Activated B cell treated with CpG ODN at 0.5 μM for 24 hours (primary cell): ENCODE results near the gene ANKRD33. TPM values are rescaled to one million over a fixed set of nuclear protein-coding genes. Genes with fewer than 3 reads are reported as not detected.

ENCODE experiments used
- ATAC-seq: fragments of 200-7000 bp; cut with Tn5 transposase; one replicate; pipeline ENCODE4 v1.10.0; 2021; ENCODE audit warnings: low read depth, mild to moderate bottlenecking, moderate library complexity
- CTCF ChIA-PET: fragments of 350-600 bp; sonication (Branson Sonifier 250); formaldehyde crosslinking; loops from one replicate; lab custom pipeline; 2021; ENCODE audit warnings: antibody characterized with exemption; lab: Charles Lee
- POLR2A ChIA-PET: fragments of 350-600 bp; sonication (Branson Sonifier 250); formaldehyde crosslinking; loops from one replicate; lab custom pipeline; 2021; ENCODE audit warnings: antibody characterized with exemption; lab: Charles Lee
- DNase-seq: peaks from one replicate; pipeline ENCODE4 v3.0.0; 2022
- H3K27ac Mint-ChIP-seq: one replicate; pipeline ENCODE4 v1.8.0; 2020; ENCODE audit warnings: mixed read lengths
- H3K27me3 Mint-ChIP-seq: one replicate; pipeline ENCODE4 v1.8.0; 2021; ENCODE audit warnings: mixed read lengths
- H3K36me3 Mint-ChIP-seq: one replicate; pipeline ENCODE4 v1.8.0; 2021; ENCODE audit warnings: low read depth, mixed read lengths
- H3K4me1 Mint-ChIP-seq: one replicate; pipeline ENCODE4 v1.8.0; 2021; ENCODE audit warnings: mixed read lengths
- H3K4me3 Mint-ChIP-seq: one replicate; pipeline ENCODE4 v1.8.0; 2020; ENCODE audit warnings: mild to moderate bottlenecking, mixed read lengths
- H3K9me3 Mint-ChIP-seq: one replicate; pipeline ENCODE4 v1.8.0; 2020; ENCODE audit warnings: mixed read lengths
- CTCF ChIP-seq: fragments of 200-600 bp; IDR thresholded peaks from one replicate; pipeline ENCODE4 v1.8.0; 2022; ENCODE audit warnings: antibody characterized with exemption, mild to moderate bottlenecking
- intact Hi-C: fragments of 100-400 bp; cut with micrococcal nuclease; formaldehyde crosslinking; loops from one replicate; pipeline ENCODE4 v1.15.1; 2024
- total RNA-seq: library from RNA; stranded (reverse); gene quantifications from 2 replicates; pipeline ENCODE4 v1.2.3, GENCODE V29; 2022

The ANKRD33 gene
- total RNA-seq, 1 donor from 2014 or later, result not detected

GRCh38 chr12:51866324-51866723 lies 21.6 kb upstream of the ANKRD33 start:
- H3K27me3 Mint-ChIP-seq, result peaks cover 67% of the 10 kb centered on the region

GRCh38 chr12:51866762-51867161 lies 21.1 kb upstream of the ANKRD33 start:
- no peak for TF ChIP-seq CTCF
- ATAC-seq, result no peak
- Mint-ChIP-seq H3K9me3 (no peaks in the 10 kb centered on the region), H3K27me3 (peaks cover 65% of the 10 kb centered on the region), H3K4me1 (peaks cover 21% of the 10 kb centered on the region), H3K27ac (no peak overlapping the region), H3K36me3 (no peaks in the 10 kb centered on the region), H3K4me3 (no peak overlapping the region)
- intact Hi-C loops, result no loop called here
- POLR2A ChIA-PET, result no interaction called here
- no peak for DNase-seq
- CTCF ChIA-PET, result no interaction called here

More at GRCh38 chr12:51866324-51866723, 21.6 kb upstream of the ANKRD33 start:
- Mint-ChIP-seq H3K4me1 (peaks cover 21% of the 10 kb centered on the region), H3K4me3 (no peak overlapping the region), H3K27ac (no peak overlapping the region), H3K9me3 (no peaks in the 10 kb centered on the region), H3K36me3 (no peaks in the 10 kb centered on the region)
- DNase-seq (no peak), ATAC-seq (no peak)
- no peak for TF ChIP-seq CTCF
- POLR2A ChIA-PET, result no interaction called here
- CTCF ChIA-PET, result no interaction called here
- intact Hi-C loops, result no loop called here

- Mint-ChIP-seq H3K27me3 (peaks cover 59% of the 10 kb centered on the region), H3K27ac (no peak overlapping the region), H3K9me3 (no peaks in the 10 kb centered on the region), H3K4me3 (no peak overlapping the region), H3K4me1 (peaks cover 21% of the 10 kb centered on the region), H3K36me3 (no peaks in the 10 kb centered on the region)
- POLR2A ChIA-PET, result no interaction called here
- DNase-seq, result no peak
- intact Hi-C loops, result no loop called here
- TF ChIP-seq CTCF, result no peak
- no peak for ATAC-seq
- CTCF ChIA-PET, result no interaction called here
Measured at GRCh38 chr12:51867371-51867770, 20.5 kb upstream of the ANKRD33 start.

GRCh38 chr12:51867796-51868428 lies 20.0 kb upstream of the ANKRD33 start:
- peaks cover 21% of the 10 kb centered on the region for H3K4me1 Mint-ChIP-seq
- H3K4me3 Mint-ChIP-seq, result peak overlapping the region; percentile 5
- DNase-seq, result no peak
- H3K27ac Mint-ChIP-seq, result no peak overlapping the region
- H3K27me3 Mint-ChIP-seq, result peaks cover 58% of the 10 kb centered on the region
- H3K36me3 Mint-ChIP-seq, result no peaks in the 10 kb centered on the region
- intact Hi-C loops, result no loop called here
- H3K9me3 Mint-ChIP-seq, result no peaks in the 10 kb centered on the region
- ChIA-PET CTCF (no interaction called here), POLR2A (no interaction called here)
- ATAC-seq, result no peak
- TF ChIP-seq CTCF, result no peak

- ATAC-seq (peak; percentile 8), DNase-seq (no peak)
- CTCF ChIA-PET, result no interaction called here
- peaks cover 53% of the 10 kb centered on the region for H3K27me3 Mint-ChIP-seq
- no peaks in the 10 kb centered on the region for H3K36me3 Mint-ChIP-seq
- intact Hi-C loops, result no loop called here
- no peak overlapping the region for H3K27ac Mint-ChIP-seq
- POLR2A ChIA-PET, result no interaction called here
- H3K4me1 Mint-ChIP-seq, result peaks cover 14% of the 10 kb centered on the region
- H3K4me3 Mint-ChIP-seq, result peak overlapping the region; percentile 55
- TF ChIP-seq CTCF, result no peak
- H3K9me3 Mint-ChIP-seq, result no peaks in the 10 kb centered on the region
Measured at GRCh38 chr12:51868821-51869495, 18.9 kb upstream of the ANKRD33 start.
